ENCODE data around the gene NADK2.

The NADK2 gene

GRCh38 chr5:36181774-36182173 is 60.0 kb downstream of the NADK2 start:
- no peak for DNase-seq (ENCODE audit: low read depth)
- no peak for TF ChIP-seq CTCF (conservative IDR thresholded peaks at IDR 0.05; ENCODE audit: low read length)
- H3K4me3 ChIP-seq (ENCODE audit: low read length) = no peak overlapping the region

- TF ChIP-seq CTCF (conservative IDR thresholded peaks at IDR 0.05; ENCODE audit: low read length) = no peak
- H3K4me3 ChIP-seq (ENCODE audit: low read length) = no peak overlapping the region
- DNase-seq (ENCODE audit: low read depth) = no peak
Observed at GRCh38 chr5:36180556-36181350, 61.0 kb downstream of the NADK2 start.

GRCh38 chr5:36179950-36180349 is 61.8 kb downstream of the NADK2 start:
- no peak for TF ChIP-seq CTCF (conservative IDR thresholded peaks at IDR 0.05; ENCODE audit: low read length)
- DNase-seq (ENCODE audit: low read depth) = no peak
- H3K4me3 ChIP-seq (ENCODE audit: low read length) = no peak overlapping the region

GRCh38 chr5:36178524-36178890 is 63.2 kb downstream of the NADK2 start:
- no peak for DNase-seq (ENCODE audit: low read depth)
- H3K4me3 ChIP-seq (ENCODE audit: low read length) = no peak overlapping the region
- no peak for TF ChIP-seq CTCF (conservative IDR thresholded peaks at IDR 0.05; ENCODE audit: low read length)

GRCh38 chr5:36177715-36178523 is 63.8 kb downstream of the NADK2 start:
- TF ChIP-seq CTCF (conservative IDR thresholded peaks at IDR 0.05; ENCODE audit: low read length) = peak; percentile 61
- no peak overlapping the region for H3K4me3 ChIP-seq (ENCODE audit: low read length)
- DNase-seq (ENCODE audit: low read depth) = peak; percentile 57

- no peak for DNase-seq (ENCODE audit: low read depth)
Observed at GRCh38 chr5:36177154-36177553, 64.6 kb downstream of the NADK2 start.

More at GRCh38 chr5:36177154-36177553, 64.6 kb downstream of the NADK2 start:
- no peak for TF ChIP-seq CTCF (conservative IDR thresholded peaks at IDR 0.05; ENCODE audit: low read length)
- H3K4me3 ChIP-seq (ENCODE audit: low read length) = no peak overlapping the region
